Upper lobe of left lung (tissue), 4 donors: ENCODE data around the gene EFNA2.

Experiments
- EP300 ChIP-seq, 4 donors: sonication (generic); formaldehyde crosslinking; IDR thresholded peaks; one replicate each; pipeline ENCODE4 v1.5.1; 2017; ENCODE audit warnings: antibody characterized with exemption in 4 of 4, control low read depth in 2 of 4
- POLR2A ChIP-seq, 4 donors: fragments of 450-650 bp; IDR thresholded peaks; one replicate each; pipeline ENCODE4 v1.5.1; 2016 to 2017; ENCODE audit warnings: antibody characterized with exemption in 4 of 4, mild to moderate bottlenecking in 2 of 4
- POLR2AphosphoS5 ChIP-seq, 2 donors: sonication (generic); formaldehyde crosslinking; IDR thresholded peaks; one replicate each; pipeline ENCODE4 v1.5.1; 2017; ENCODE audit warnings: antibody characterized with exemption in 2 of 2
- TF ChIP-seq, protein P1 (sequence below), 6 experiments: fragments of 450-650 bp in 4 of 6; fragments of 200-600 bp in 2 of 6; sonication (generic) in 2 of 6; IDR thresholded peaks; one replicate each; pipeline ENCODE4 v1.5.1; 2016 to 2019; ENCODE audit warnings: antibody characterized with exemption in 6 of 6

DNA sequence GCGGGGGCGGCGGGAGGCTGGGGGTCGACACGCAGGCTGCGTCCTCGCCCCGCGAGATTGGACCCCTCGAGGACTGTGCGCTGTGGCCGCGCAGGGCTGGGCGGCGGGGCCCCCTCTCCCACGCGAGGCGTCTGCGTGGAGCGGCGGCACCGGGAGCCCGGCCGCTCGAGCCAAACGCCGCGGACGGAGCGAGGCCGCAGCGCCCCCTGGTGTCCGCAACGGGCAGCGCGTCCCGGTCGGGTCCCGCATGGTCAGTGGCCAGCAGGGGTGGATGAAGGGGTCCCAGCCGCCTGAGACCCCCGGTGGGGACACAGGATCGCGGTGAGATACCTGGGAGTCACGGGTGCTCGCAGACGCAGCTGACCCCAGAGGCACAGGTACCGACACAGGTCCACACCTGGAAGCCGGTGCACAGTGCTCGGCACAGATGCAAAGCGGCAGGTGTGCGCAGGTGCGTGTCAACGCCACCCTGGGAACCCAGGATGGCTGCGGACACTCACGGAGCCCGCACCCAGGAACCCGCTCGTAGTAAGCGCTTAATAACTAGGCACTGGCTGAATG lies 18.7 kb upstream of the EFNA2 start:
- TF ChIP-seq, protein P1, sequence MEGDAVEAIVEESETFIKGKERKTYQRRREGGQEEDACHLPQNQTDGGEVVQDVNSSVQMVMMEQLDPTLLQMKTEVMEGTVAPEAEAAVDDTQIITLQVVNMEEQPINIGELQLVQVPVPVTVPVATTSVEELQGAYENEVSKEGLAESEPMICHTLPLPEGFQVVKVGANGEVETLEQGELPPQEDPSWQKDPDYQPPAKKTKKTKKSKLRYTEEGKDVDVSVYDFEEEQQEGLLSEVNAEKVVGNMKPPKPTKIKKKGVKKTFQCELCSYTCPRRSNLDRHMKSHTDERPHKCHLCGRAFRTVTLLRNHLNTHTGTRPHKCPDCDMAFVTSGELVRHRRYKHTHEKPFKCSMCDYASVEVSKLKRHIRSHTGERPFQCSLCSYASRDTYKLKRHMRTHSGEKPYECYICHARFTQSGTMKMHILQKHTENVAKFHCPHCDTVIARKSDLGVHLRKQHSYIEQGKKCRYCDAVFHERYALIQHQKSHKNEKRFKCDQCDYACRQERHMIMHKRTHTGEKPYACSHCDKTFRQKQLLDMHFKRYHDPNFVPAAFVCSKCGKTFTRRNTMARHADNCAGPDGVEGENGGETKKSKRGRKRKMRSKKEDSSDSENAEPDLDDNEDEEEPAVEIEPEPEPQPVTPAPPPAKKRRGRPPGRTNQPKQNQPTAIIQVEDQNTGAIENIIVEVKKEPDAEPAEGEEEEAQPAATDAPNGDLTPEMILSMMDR (IDR thresholded peaks at IDR 0.05): peak; percentile 97 to 100 (median 100)
- TF ChIP-seq POLR2AphosphoS5 (IDR thresholded peaks at IDR 0.05) (peak in 1 of 2 donors; percentile 34), POLR2A (IDR thresholded peaks at IDR 0.05) (no peak), EP300 (IDR thresholded peaks at IDR 0.05) (peak in 1 of 4 donors; percentile 36)
